ENCODE results near the gene TLE3.

DNA sequence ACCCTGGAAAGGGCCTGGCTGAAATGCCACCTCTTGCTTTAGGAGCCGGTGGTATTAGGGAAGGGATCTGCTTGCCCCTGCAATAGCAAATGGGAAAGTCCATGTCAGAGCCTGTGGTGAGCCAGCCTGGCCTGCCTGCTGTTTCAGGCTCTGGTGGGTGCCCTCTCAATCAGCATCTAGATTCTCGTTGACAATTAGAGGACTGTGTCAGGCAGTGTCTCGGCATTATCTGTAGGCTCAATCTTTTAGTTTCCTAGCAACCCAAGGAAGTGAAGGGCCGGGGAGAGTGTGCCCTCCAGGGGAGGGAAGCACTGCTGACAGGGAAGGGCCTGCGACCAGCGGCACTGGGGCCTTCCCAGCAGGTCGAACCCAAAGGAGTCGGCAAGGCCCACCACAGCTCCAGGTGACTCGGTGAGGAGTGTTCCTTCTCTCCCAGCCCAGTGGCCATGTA, 42.1 kb downstream of the TLE3 start:
- TF ChIP-seq, protein P1, sequence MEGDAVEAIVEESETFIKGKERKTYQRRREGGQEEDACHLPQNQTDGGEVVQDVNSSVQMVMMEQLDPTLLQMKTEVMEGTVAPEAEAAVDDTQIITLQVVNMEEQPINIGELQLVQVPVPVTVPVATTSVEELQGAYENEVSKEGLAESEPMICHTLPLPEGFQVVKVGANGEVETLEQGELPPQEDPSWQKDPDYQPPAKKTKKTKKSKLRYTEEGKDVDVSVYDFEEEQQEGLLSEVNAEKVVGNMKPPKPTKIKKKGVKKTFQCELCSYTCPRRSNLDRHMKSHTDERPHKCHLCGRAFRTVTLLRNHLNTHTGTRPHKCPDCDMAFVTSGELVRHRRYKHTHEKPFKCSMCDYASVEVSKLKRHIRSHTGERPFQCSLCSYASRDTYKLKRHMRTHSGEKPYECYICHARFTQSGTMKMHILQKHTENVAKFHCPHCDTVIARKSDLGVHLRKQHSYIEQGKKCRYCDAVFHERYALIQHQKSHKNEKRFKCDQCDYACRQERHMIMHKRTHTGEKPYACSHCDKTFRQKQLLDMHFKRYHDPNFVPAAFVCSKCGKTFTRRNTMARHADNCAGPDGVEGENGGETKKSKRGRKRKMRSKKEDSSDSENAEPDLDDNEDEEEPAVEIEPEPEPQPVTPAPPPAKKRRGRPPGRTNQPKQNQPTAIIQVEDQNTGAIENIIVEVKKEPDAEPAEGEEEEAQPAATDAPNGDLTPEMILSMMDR (IDR thresholded peaks at IDR 0.05): no peak
- TF ChIP-seq POLR2A (IDR thresholded peaks at IDR 0.05) (no peak), EP300 (IDR thresholded peaks at IDR 0.05) (no peak), POLR2AphosphoS5 (IDR thresholded peaks at IDR 0.05) (no peak)
